Measurements from ENCODE around the gene IFI16. TPM values are rescaled to one million over a fixed set of nuclear protein-coding genes. Genes with fewer than 3 reads are reported as not detected.

IFI16 gene
- total RNA-seq, 6 donors from 2014 or later: 43.8 to 108 (median 66.2) TPM

DNA sequence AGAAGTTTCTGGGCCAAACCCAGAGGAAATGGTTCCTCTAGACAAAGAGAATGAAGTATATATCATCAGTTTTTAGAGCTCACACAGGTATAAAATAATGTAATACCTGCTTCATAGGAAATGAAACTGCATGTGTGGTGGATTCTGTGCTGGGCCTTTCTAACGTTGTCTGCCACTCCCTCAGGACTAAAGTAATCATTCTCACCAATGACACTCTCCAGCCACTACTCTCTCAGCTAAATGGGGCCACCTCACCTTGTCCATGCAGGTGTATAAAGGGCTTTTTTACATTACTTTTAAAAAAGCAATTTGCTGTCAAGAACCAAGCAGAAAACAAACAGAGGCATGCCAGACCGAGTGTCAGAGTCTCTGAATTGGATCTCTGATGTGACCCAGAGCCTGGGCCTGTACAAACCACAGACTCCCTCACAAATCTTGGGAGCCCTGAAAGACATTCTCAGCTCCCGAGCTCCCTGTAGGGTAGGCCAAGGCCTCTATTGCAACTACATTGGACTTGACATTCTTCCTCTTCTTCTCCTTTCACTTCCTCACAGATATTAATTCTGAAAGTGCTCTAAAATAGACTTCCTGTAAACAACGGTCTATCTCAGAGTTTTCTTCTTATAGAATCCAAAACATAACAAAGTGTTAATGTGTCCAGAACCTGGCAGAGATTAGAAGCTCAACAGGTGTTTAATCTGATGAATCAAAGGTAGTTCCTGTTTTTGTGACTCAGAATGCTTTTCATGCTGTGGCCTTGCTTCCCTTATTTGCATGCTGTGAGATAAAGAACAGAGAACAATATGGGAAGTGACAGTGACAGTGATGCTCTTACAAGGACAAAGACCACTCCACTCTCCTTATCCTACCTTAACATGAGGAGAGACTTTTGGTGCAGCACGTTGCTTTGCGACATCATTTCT is 58.3 kb downstream of the IFI16 start:
- Histone ChIP-seq H3K4me3 (no peak overlapping the region), H3K27ac (peak overlapping the region; percentile 31 to 65 (median 52)), H3K4me1 (peaks cover 5 to 15% (median 9%) of the 10 kb centered on the region in 4 donors), H3K27me3 (no peaks in the 10 kb centered on the region), H3K9me3 (no peaks in the 10 kb centered on the region), H3K36me3 (no peaks in the 10 kb centered on the region)
- peak; percentile 66 to 80 for ATAC-seq (ENCODE audit: low FRiP score in 2 of 2)
- no peak for DNase-seq
- 37 to 40% methylated on average over 5 to 6 of the region's 6 CpGs for WGBS, 2 donors
- TF ChIP-seq POLR2A (IDR thresholded peaks at IDR 0.05) (peak in 1 of 4 donors; percentile 25), EP300 (IDR thresholded peaks at IDR 0.05) (no peak), POLR2AphosphoS5 (IDR thresholded peaks at IDR 0.05) (peak in 1 of 2 donors; percentile 10)
- TF ChIP-seq, protein P1, sequence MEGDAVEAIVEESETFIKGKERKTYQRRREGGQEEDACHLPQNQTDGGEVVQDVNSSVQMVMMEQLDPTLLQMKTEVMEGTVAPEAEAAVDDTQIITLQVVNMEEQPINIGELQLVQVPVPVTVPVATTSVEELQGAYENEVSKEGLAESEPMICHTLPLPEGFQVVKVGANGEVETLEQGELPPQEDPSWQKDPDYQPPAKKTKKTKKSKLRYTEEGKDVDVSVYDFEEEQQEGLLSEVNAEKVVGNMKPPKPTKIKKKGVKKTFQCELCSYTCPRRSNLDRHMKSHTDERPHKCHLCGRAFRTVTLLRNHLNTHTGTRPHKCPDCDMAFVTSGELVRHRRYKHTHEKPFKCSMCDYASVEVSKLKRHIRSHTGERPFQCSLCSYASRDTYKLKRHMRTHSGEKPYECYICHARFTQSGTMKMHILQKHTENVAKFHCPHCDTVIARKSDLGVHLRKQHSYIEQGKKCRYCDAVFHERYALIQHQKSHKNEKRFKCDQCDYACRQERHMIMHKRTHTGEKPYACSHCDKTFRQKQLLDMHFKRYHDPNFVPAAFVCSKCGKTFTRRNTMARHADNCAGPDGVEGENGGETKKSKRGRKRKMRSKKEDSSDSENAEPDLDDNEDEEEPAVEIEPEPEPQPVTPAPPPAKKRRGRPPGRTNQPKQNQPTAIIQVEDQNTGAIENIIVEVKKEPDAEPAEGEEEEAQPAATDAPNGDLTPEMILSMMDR (IDR thresholded peaks at IDR 0.05): no peak

DNA sequence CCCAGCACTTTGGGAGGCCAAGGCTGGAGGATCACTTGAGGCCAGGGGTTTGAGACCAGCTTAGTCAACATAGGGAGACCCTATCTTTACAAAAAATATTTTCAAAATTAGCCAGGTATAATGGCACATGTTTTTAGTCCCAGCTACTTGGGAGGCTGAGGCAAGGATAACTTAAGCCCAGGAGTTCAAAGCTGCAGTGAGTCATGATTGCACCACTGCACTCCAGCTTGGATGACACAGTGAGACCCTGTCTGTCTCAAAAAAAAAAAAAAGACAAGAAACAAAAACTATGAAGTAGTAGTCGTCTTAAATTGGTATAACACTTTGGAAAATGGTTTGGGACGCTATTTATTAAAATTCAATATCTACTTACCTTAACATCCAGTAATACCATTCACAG is 59.2 kb downstream of the IFI16 start:
- Histone ChIP-seq H3K36me3 (no peaks in the 10 kb centered on the region), H3K4me1 (peaks cover 5 to 15% (median 9%) of the 10 kb centered on the region in 4 donors), H3K27ac (peak overlapping the region; percentile 31 to 48 (median 41)), H3K4me3 (no peak overlapping the region), H3K9me3 (no peaks in the 10 kb centered on the region), H3K27me3 (no peaks in the 10 kb centered on the region)
- 76 to 80% methylated on average over 2 of the region's 2 CpGs for WGBS, 2 donors
- DNase-seq (peak in 1 of 2 donors; percentile 51), ATAC-seq (ENCODE audit: low FRiP score in 2 of 2) (peak in 1 of 2 donors; percentile 34)
- TF ChIP-seq POLR2AphosphoS5 (IDR thresholded peaks at IDR 0.05): no peak
- TF ChIP-seq, protein P1 (IDR thresholded peaks at IDR 0.05): no peak
- TF ChIP-seq POLR2A (IDR thresholded peaks at IDR 0.05): no peak
- no peak for TF ChIP-seq EP300 (IDR thresholded peaks at IDR 0.05)

DNA sequence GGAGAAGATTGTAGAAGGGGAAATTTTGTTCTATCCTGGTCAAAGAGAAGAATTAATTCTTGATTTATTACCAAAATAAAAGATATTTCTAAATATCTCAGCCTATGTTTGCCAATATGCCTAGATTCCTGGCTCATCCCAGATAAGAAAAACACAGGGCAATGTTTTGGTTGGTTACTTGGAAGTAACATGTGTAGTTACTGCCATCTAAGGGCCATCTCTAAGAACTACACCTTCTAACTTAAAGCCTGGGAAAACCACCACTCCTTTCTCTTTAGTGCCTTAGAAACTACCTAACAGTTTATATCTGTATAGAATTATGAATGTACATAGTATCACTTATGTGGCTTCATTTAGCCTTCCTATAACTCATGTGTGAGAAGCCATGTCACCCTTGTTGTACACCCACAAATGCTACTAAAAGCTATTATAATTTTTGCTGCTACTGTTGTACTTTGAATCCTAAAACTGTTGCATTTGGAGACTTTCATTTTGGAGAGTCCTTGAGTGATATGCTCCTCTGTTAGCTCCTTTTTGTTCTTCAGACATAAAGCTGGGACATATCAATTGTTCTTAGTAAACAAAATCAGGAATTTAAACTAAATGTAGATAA is 62.4 kb downstream of the IFI16 start:
- TF ChIP-seq, protein P1 (IDR thresholded peaks at IDR 0.05): peak; percentile 57 to 77 (median 68)
- TF ChIP-seq POLR2AphosphoS5 (IDR thresholded peaks at IDR 0.05): no peak
- Histone ChIP-seq H3K9me3 (no peaks in the 10 kb centered on the region), H3K36me3 (no peaks in the 10 kb centered on the region), H3K4me3 (no peak overlapping the region), H3K27me3 (no peaks in the 10 kb centered on the region), H3K4me1 (peaks cover 5 to 15% (median 9%) of the 10 kb centered on the region in 4 donors), H3K27ac (no peak overlapping the region)
- DNase-seq: no peak
- peak; percentile 58 to 88 for ATAC-seq (ENCODE audit: low FRiP score in 2 of 2)

DNA sequence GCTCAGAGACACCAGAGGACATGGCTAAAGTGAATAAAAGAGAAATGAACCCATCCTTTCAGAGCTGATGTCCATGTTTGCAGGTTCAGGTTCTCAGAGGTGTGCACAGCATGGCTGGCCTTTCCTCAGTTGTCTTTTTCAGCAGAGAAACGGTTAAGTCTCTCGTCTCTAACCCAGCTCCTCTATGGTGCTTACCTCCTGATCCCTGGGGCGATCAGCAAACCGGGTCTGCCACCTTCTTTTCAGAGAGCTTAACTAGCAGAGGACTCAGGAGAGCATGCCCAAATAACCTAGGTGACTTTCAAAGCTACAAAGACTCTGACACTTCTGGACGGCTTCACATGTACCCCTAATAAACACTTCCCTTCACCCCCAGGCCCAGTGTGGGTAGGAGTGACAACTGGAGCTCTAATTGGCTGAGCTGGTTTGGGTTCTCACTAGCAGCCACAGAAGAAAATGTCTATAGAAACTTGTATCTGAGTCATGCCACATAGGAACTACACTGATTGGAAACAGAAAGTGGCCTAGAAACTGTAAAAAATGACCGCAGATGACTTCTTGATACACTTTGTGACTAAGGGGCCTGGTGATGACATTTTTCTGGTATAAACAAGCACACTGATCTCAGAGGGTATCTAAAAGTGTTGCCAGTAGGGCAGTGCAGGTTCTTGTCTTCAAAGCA is 66.9 kb downstream of the IFI16 start, which contains the start of gene AIM2:
AIM2 (minus strand) TSS at position 329 of the 682 bp plus-strand sequence. CDS start 3,267 bp downstream, outside the sequence.
- WGBS, 2 donors: 61 to 64% methylated on average over 3 to 6 of the region's 6 CpGs
- Histone ChIP-seq H3K27me3 (no peaks in the 10 kb centered on the region), H3K36me3 (no peaks in the 10 kb centered on the region), H3K27ac (peak within 1 kb of the TSS; percentile 73 to 80 (median 78)), H3K4me3 (peak within 1 kb of the TSS in 2 of 4 donors; percentile 16 to 20), H3K4me1 (no peaks in the 10 kb centered on the region), H3K9me3 (no peaks in the 10 kb centered on the region)
- no peak for TF ChIP-seq EP300 (IDR thresholded peaks at IDR 0.05)
- TF ChIP-seq, protein P1 (IDR thresholded peaks at IDR 0.05): no peak
- no peak for TF ChIP-seq POLR2AphosphoS5 (IDR thresholded peaks at IDR 0.05)
- no peak for TF ChIP-seq POLR2A (IDR thresholded peaks at IDR 0.05)
- ATAC-seq (ENCODE audit: low FRiP score in 2 of 2): peak; percentile 69 to 72
- DNase-seq: peak in 1 of 2 donors; percentile 29

Measured in upper lobe of left lung (tissue), 6 donors.